Stimulated activated naive CD8-positive, alpha-beta T cell treated with anti-CD3 and anti-CD28 coated beads, Interleukin-15, amount 100 ng/mL, for 72 hours (primary cell): ENCODE results near the gene XAB2.
"Not testable (repeated sequence)": the region's sequence is repeated elsewhere in the genome, so short reads cannot be mapped to it uniquely, and the experiment has no call there.

ENCODE experiments used
- ATAC-seq: fragments of 150-1000 bp; cut with Tn5 transposase; 2 replicates; pipeline ENCODE4 v1.10.0; 2021; ENCODE audit warnings: mild to moderate bottlenecking, moderate library complexity
- DNase-seq, 2 donors: peaks; one replicate each; pipeline ENCODE4 v3.0.0; 2021 to 2022
- H3K27ac Mint-ChIP-seq, 2 donors: one replicate each; pipeline ENCODE4 v1.8.0; 2022; ENCODE audit warnings: mild to moderate bottlenecking in 2 of 2, mixed read lengths in 2 of 2, moderate library complexity in 2 of 2
- H3K27me3 Mint-ChIP-seq: one replicate; pipeline ENCODE4 v1.8.0; 2022; ENCODE audit warnings: mixed read lengths
- H3K4me1 Mint-ChIP-seq: one replicate; pipeline ENCODE4 v1.8.0; 2022; ENCODE audit warnings: mild to moderate bottlenecking, mixed read lengths
- H3K4me3 Mint-ChIP-seq, 2 donors: one replicate each; pipeline ENCODE4 v1.8.0; 2022; ENCODE audit warnings: mild to moderate bottlenecking in 2 of 2, mixed read lengths in 2 of 2, moderate library complexity in 1 of 2
- H3K9me3 Mint-ChIP-seq, 2 donors: one replicate each; pipeline ENCODE4 v1.8.0; 2022; ENCODE audit warnings: mixed read lengths in 2 of 2

The XAB2 gene

GRCh38 chr19:7596211-7596937, 33.0 kb downstream of the XAB2 start:
- peaks cover 15% of the 10 kb centered on the region for H3K4me1 Mint-ChIP-seq
- H3K4me3 Mint-ChIP-seq = peak overlapping the region; percentile 76 to 86
- H3K9me3 Mint-ChIP-seq = peaks cover 0 to 7% of the 10 kb centered on the region in 2 donors
- DNase-seq (no peak), ATAC-seq (peak; percentile 29)
- H3K27me3 Mint-ChIP-seq = peaks cover 61% of the 10 kb centered on the region
- H3K27ac Mint-ChIP-seq = no peak overlapping the region

GRCh38 chr19:7595466-7596133, 33.7 kb downstream of the XAB2 start, which contains the start of gene CAMSAP3:
TSS of gene CAMSAP3 (plus strand) at chr19:7595863. CDS start at chr19:7596003, 140 bp downstream.
- DNase-seq (peak; percentile 37 to 55), ATAC-seq (peak; percentile 90)
- peaks cover 0 to 1% of the 10 kb centered on the region in 2 donors for H3K9me3 Mint-ChIP-seq
- peaks cover 15% of the 10 kb centered on the region for H3K4me1 Mint-ChIP-seq
- H3K4me3 Mint-ChIP-seq = peak within 1 kb of the TSS; percentile 76 to 86
- H3K27ac Mint-ChIP-seq = peak within 1 kb of the TSS in 1 of 2 donors; percentile 31
- peaks cover 61% of the 10 kb centered on the region for H3K27me3 Mint-ChIP-seq

- H3K9me3 Mint-ChIP-seq = no peaks in the 10 kb centered on the region
- H3K4me1 Mint-ChIP-seq = peaks cover 4% of the 10 kb centered on the region
- no peak overlapping the region for H3K4me3 Mint-ChIP-seq
- H3K27ac Mint-ChIP-seq = no peak overlapping the region
- DNase-seq (no peak), ATAC-seq (no peak)
- H3K27me3 Mint-ChIP-seq = peaks cover 29% of the 10 kb centered on the region
Observed at GRCh38 chr19:7590256-7590655, 39.1 kb downstream of the XAB2 start.

DNA sequence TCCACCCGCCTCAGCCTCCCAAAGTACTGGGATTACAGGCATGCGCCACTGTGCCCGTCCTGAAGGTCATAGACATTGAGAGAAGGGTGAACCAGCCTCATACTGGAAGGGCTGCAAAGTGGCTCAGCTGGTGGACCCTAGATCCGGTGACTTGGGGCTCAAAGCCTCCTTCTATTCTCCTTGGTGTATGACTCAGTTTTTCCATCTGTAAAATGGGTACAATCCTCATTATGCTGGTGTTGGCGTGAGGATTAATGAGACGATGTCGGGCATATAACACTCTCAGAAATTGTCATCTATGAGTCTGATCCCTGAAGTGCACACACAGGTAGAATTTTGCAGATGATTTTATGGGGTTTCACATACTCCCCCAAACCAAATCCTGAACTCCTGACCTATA, 39.5 kb downstream of the XAB2 start:
- no peak for ATAC-seq
- DNase-seq = no peak
- Mint-ChIP-seq H3K27me3 (peaks cover 25% of the 10 kb centered on the region), H3K4me1 (no peaks in the 10 kb centered on the region), H3K27ac (no peak overlapping the region), H3K9me3 (no peaks in the 10 kb centered on the region), H3K4me3 (no peak overlapping the region)

DNA sequence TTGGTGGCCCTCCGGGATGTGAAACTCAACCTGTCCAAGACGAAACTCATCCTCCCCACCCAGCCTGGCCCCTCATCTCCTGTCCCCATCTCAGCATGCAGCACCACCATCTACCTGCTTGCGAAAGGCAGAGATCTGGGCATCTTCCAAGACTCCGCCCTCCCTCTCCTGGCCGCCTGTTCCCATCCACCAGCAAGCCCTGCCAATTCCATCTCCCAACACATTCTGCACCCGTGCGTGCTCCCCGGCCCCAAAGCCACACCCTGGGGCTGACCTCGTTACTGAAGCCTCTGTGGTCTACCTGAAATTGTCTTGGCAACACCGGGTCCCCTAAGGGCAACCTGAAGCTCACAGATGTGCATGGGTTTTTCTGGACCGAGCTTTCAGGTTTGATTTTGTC, 46.9 kb downstream of the XAB2 start:
- no peak overlapping the region for H3K4me3 Mint-ChIP-seq
- no peak overlapping the region for H3K27ac Mint-ChIP-seq
- ATAC-seq (no peak), DNase-seq (no peak)
- peaks cover 4% of the 10 kb centered on the region for H3K27me3 Mint-ChIP-seq
- H3K4me1 Mint-ChIP-seq = no peaks in the 10 kb centered on the region
- no peaks in the 10 kb centered on the region for H3K9me3 Mint-ChIP-seq

DNA sequence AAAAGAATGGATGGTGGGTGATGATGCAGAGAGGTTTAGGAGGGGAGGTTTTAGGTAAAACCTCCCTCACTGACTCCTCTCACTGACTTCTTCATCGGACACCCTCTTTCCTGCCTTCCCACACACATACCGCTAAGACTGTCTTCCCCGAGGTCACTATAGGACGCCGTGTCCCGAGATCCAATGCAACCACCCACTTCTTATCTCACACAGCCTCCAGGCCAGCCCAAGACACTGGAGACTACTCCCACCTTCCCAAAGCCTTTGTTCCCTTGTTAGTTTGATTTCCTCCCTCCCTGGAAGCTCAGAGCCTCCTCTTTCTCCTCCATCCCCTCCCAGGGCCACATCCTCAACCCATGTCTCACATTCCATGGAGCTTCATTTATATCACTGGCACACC, 50.2 kb downstream of the XAB2 start:
- Mint-ChIP-seq H3K4me1 (no peaks in the 10 kb centered on the region), H3K27me3 (peaks cover 15% of the 10 kb centered on the region), H3K9me3 (no peaks in the 10 kb centered on the region), H3K4me3 (no peak overlapping the region), H3K27ac (no peak overlapping the region)
- DNase-seq (no peak), ATAC-seq (no peak)

DNA sequence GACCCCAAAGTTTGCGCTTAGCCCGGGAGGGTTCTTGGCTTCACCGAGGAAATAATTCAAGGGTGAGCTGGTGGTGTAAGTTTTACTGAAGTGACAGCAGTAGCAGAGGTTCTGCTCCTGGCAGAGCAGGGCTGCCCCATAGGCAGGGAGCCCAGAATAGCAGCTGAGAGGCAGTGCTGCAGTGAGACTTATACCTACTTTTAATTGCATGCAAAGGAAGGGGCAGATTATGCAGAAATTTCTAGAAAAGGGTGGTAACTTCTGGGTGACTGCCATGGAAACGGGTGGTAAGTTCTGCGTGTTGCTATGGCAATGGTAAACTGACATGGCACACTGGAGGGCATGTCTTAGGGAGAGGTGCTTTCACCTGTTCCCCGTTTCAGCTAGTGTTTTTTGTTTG, 51.2 kb downstream of the XAB2 start:
- Mint-ChIP-seq H3K4me3 (no peak overlapping the region), H3K27ac (no peak overlapping the region), H3K4me1 (no peaks in the 10 kb centered on the region), H3K27me3 (peaks cover 15% of the 10 kb centered on the region), H3K9me3 (no peaks in the 10 kb centered on the region)
- ATAC-seq = no peak
- DNase-seq = no peak

DNA sequence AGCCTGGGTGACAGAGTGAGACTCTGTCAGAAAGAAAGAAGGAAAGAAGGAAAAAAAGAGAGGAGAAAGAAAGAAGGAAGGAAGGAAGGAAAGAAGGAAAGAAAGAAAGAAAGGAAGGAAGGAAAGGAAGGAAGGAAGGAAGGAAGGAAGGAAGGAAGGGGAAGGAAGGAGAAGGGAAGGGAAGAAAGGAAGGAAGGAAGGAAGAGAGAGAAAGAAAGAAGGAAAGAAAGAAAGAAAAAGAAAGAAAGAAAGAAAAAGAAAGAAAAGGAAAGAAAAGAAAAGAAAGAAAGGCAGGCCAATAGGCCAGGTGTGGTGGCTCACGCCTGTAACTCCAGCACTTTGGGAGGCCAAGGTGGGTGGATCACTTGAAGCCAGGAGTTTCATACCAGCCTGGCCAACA, 51.9 kb downstream of the XAB2 start:
- ATAC-seq, H3K9me3 Mint-ChIP-seq, H3K27ac Mint-ChIP-seq, DNase-seq, H3K4me1 Mint-ChIP-seq, H3K4me3 Mint-ChIP-seq: not testable (repeated sequence)
- H3K27me3 Mint-ChIP-seq = peaks cover 15% of the 10 kb centered on the region

- no peak overlapping the region for H3K27ac Mint-ChIP-seq
- H3K4me3 Mint-ChIP-seq = no peak overlapping the region
- no peak for ATAC-seq
- no peaks in the 10 kb centered on the region for H3K4me1 Mint-ChIP-seq
- no peak for DNase-seq
- no peaks in the 10 kb centered on the region for H3K9me3 Mint-ChIP-seq
- peaks cover 15% of the 10 kb centered on the region for H3K27me3 Mint-ChIP-seq
Observed at GRCh38 chr19:7575434-7576040, 53.8 kb downstream of the XAB2 start.

DNA sequence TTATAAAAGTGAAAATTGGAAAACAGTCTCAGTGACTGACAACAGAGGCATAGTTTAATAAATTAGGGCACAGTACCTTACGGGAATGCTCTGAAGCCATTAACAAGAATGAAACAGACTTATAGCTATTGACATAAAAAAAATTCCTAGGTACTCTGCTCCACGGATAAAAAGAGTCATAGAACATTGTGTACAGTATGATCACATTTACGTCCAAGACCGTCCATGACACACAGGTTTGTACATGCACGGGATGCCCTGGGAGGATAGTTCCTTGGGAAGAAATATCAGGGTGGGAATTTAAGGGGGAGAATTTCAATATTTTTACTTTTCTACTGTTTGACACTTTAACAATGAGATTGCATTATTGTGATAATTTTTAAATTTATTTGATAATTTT, 58.6 kb downstream of the XAB2 start:
- Mint-ChIP-seq H3K9me3 (no peaks in the 10 kb centered on the region), H3K4me3 (no peak overlapping the region), H3K4me1 (no peaks in the 10 kb centered on the region), H3K27ac (no peak overlapping the region), H3K27me3 (no peaks in the 10 kb centered on the region)
- no peak for ATAC-seq
- DNase-seq = no peak
